ENCODE data around the gene CCDC134.

- TF ChIP-seq CTCF (conservative IDR thresholded peaks at IDR 0.05) (no peak), ZFX (IDR thresholded peaks at IDR 0.05) (no peak)
Observed at GRCh38 chr22:41862160-41862529, 61.7 kb downstream of the CCDC134 start.
